IMR-90 (cell line): Measurements from ENCODE around the gene PPFIBP2. TPM values are rescaled to one million over a fixed set of nuclear protein-coding genes. Genes with fewer than 3 reads are reported as not detected.

ENCODE experiments used
- ATAC-seq: fragments of 200-7000 bp; cut with Tn5 transposase; 2 replicates; pipeline ENCODE4 v1.9.1; 2020; ENCODE audit warnings: low read depth, mild to moderate bottlenecking, moderate library complexity
- BruUV-seq: library from RNA; stranded (reverse); fragments of 400-500 nt; replicated peaks from 2 replicates; lab custom pipeline; 2021; lab: Mats Ljungman, UMichigan
- CTCF ChIA-PET: fragments of 300-600 bp; formaldehyde crosslinking; extraction: SDS; loops from one replicate; lab custom pipeline; 2021; ENCODE audit warnings: antibody characterized with exemption; lab: Yijun Ruan, JAX
- POLR2A ChIA-PET: fragments of 300-600 bp; sonication (Branson Sonifier 250); formaldehyde crosslinking; loops from one replicate; lab custom pipeline; 2022; ENCODE audit warnings: antibody characterized with exemption; ENCODE audit not compliant: unreplicated experiment; lab: Charles Lee
- DNase-seq: peaks from one replicate; pipeline ENCODE4 v3.0.0; 2013
- H2AFZ ChIP-seq: replicated peaks from 2 replicates; pipeline ENCODE3; 2013; ENCODE audit warnings: low read length, mild to moderate bottlenecking; ENCODE audit not compliant: poor library complexity
- H2AK5ac ChIP-seq: 2 replicates; pipeline ENCODE4 v1.6.1; 2013; ENCODE audit warnings: low read depth, low read length, inconsistent platforms
- H2AK9ac ChIP-seq: replicated peaks from 2 replicates; pipeline ENCODE3; 2013; ENCODE audit warnings: mild to moderate bottlenecking, low read depth, low read length, moderate library complexity; ENCODE audit not compliant: poor library complexity
- H2BK120ac ChIP-seq: 2 replicates; pipeline ENCODE4 v1.6.1; 2013; ENCODE audit warnings: low read depth, low read length, inconsistent platforms
- H2BK15ac ChIP-seq: 3 replicates; pipeline ENCODE4 v1.6.1; 2013; ENCODE audit warnings: low read depth, low read length, inconsistent platforms
- H2BK20ac ChIP-seq: 2 replicates; pipeline ENCODE4 v1.6.1; 2013; ENCODE audit warnings: low read depth, mild to moderate bottlenecking, inconsistent platforms, low read length, moderate library complexity
- H2BK5ac ChIP-seq: 2 replicates; pipeline ENCODE4 v1.6.1; 2013; ENCODE audit warnings: mild to moderate bottlenecking, low read depth, low read length, inconsistent platforms; ENCODE audit not compliant: poor library complexity, severe bottlenecking
- H3K14ac ChIP-seq: replicated peaks from 2 replicates; pipeline ENCODE4 v1.6.1; 2013; ENCODE audit warnings: low read depth, low read length, inconsistent platforms
- H3K18ac ChIP-seq: 2 replicates; pipeline ENCODE4 v1.6.1; 2013; ENCODE audit warnings: low read depth, low read length, control low read depth
- H3K23ac ChIP-seq: 2 replicates; pipeline ENCODE4 v1.6.1; 2013; ENCODE audit warnings: low read depth, low read length, inconsistent platforms
- H3K27ac ChIP-seq: 2 replicates; pipeline ENCODE4 v1.5.1; 2013; ENCODE audit warnings: mild to moderate bottlenecking, control low read depth, low read length; ENCODE audit not compliant: insufficient read depth
- H3K27me3 ChIP-seq: 2 replicates; pipeline ENCODE4 v1.6.1; 2013; ENCODE audit warnings: low read length; ENCODE audit not compliant: control insufficient read depth, insufficient read depth
- H3K36me3 ChIP-seq: 2 replicates; pipeline ENCODE4 v1.6.1; 2013; ENCODE audit warnings: low read length, mixed read lengths; ENCODE audit not compliant: control insufficient read depth, insufficient read depth
- H3K4ac ChIP-seq: 2 replicates; pipeline ENCODE4 v1.6.1; 2013; ENCODE audit warnings: low read depth, low read length, inconsistent platforms
- H3K4me1 ChIP-seq: 2 replicates; pipeline ENCODE4 v1.6.1; 2013; ENCODE audit warnings: low read length, mixed read lengths; ENCODE audit not compliant: control insufficient read depth, insufficient read depth
- H3K4me2 ChIP-seq: 2 replicates; pipeline ENCODE4 v1.6.1; 2013; ENCODE audit warnings: low read depth, mild to moderate bottlenecking, control low read depth, low read length, moderate library complexity
- H3K4me3 ChIP-seq: 2 replicates; pipeline ENCODE4 v1.5.1; 2013; ENCODE audit warnings: low read depth, mild to moderate bottlenecking, control low read depth, low read length, moderate library complexity; ENCODE audit not compliant: insufficient read depth
- H3K56ac ChIP-seq: 2 replicates; pipeline ENCODE4 v1.6.1; 2013; ENCODE audit warnings: low read length, inconsistent platforms; ENCODE audit not compliant: insufficient read depth; ENCODE audit errors: extremely low read depth
- H3K79me1 ChIP-seq, 2 experiments: 2 replicates each; pipeline ENCODE4 v1.6.1; 2013; ENCODE audit warnings: low read length in 2 of 2, inconsistent platforms in 1 of 2, low read depth in 1 of 2
- H3K9ac ChIP-seq: 2 replicates; pipeline ENCODE4 v1.6.1; 2013; ENCODE audit warnings: low read depth, low read length, control low read depth
- H3K9me1 ChIP-seq: 2 replicates; pipeline ENCODE4 v1.6.1; 2013; ENCODE audit warnings: low read length, inconsistent platforms; ENCODE audit not compliant: insufficient read depth
- H3K9me3 ChIP-seq: 2 replicates; pipeline ENCODE4 v1.6.1; 2013; ENCODE audit warnings: low read length; ENCODE audit not compliant: control insufficient read depth, insufficient read depth
- H4K20me1 ChIP-seq: 2 replicates; pipeline ENCODE4 v1.6.1; 2013; ENCODE audit warnings: low read length, inconsistent platforms; ENCODE audit not compliant: insufficient read depth
- H4K5ac ChIP-seq: 2 replicates; pipeline ENCODE4 v1.6.1; 2013; ENCODE audit warnings: mild to moderate bottlenecking, low read depth, low read length, control low read depth
- H4K8ac ChIP-seq, 2 experiments: 2 replicates each; pipeline ENCODE4 v1.6.1; 2013; ENCODE audit warnings: low read depth in 2 of 2, low read length in 2 of 2, control low read depth in 1 of 2, inconsistent platforms in 1 of 2
- H4K91ac ChIP-seq: 2 replicates; pipeline ENCODE4 v1.6.1; 2013; ENCODE audit warnings: low read depth, low read length, inconsistent platforms; ENCODE audit not compliant: insufficient read depth
- BHLHE40 ChIP-seq: fragments of 150-350 bp; IDR thresholded peaks from 2 replicates; pipeline ENCODE4 v1.6.1; 2016; ENCODE audit warnings: mild to moderate bottlenecking, low read depth, low read length
- CEBPB ChIP-seq: IDR thresholded peaks from 2 replicates; pipeline ENCODE4 v1.6.1; 2012; ENCODE audit warnings: low read depth, low read length, improper control_type of control experiment
- CHD1 ChIP-seq: IDR thresholded peaks from 2 replicates; pipeline ENCODE4 v1.6.1; 2012; ENCODE audit warnings: low read depth, low read length, improper control_type of control experiment
- CTCF ChIP-seq: conservative IDR thresholded peaks from 2 replicates; pipeline ENCODE4 v1.5.1; 2012; ENCODE audit warnings: mild to moderate bottlenecking, low read depth, low read length, improper control_type of control experiment
- ELK1 ChIP-seq: fragments of 150-350 bp; IDR thresholded peaks from 2 replicates; pipeline ENCODE4 v1.6.1; 2016; ENCODE audit warnings: low read depth, mild to moderate bottlenecking, low read length, moderate library complexity, borderline replicate concordance
- FOS ChIP-seq: fragments of 150-350 bp; IDR thresholded peaks from 2 replicates; pipeline ENCODE4 v1.6.1; 2016; ENCODE audit warnings: low read depth, low read length
- MAFK ChIP-seq: IDR thresholded peaks from 2 replicates; pipeline ENCODE4 v1.6.1; 2012; ENCODE audit warnings: low read depth, low read length, improper control_type of control experiment
- MAZ ChIP-seq: IDR thresholded peaks from 2 replicates; pipeline ENCODE4 v1.6.1; 2012; ENCODE audit warnings: low read depth, mild to moderate bottlenecking, low read length, improper control_type of control experiment, moderate library complexity, borderline replicate concordance
- MXI1 ChIP-seq: IDR thresholded peaks from 2 replicates; pipeline ENCODE4 v1.6.1; 2012; ENCODE audit warnings: low read depth, mild to moderate bottlenecking, low read length, moderate library complexity, borderline replicate concordance
- NFE2L2 ChIP-seq: fragments of 150-350 bp; IDR thresholded peaks from 2 replicates; pipeline ENCODE4 v1.6.1; 2016; ENCODE audit warnings: low read depth, mild to moderate bottlenecking, low read length
- POLR2A ChIP-seq: IDR thresholded peaks from 2 replicates; pipeline ENCODE4 v1.6.1; 2012; ENCODE audit warnings: mild to moderate bottlenecking, low read depth, low read length
- RAD21 ChIP-seq: IDR thresholded peaks from 2 replicates; pipeline ENCODE4 v1.6.1; 2012; ENCODE audit warnings: low read length, improper control_type of control experiment
- RCOR1 ChIP-seq: IDR thresholded peaks from 2 replicates; pipeline ENCODE4 v1.6.1; 2012; ENCODE audit warnings: mild to moderate bottlenecking, low read length, improper control_type of control experiment; ENCODE audit not compliant: insufficient replicate concordance
- RFX5 ChIP-seq: IDR thresholded peaks from 2 replicates; pipeline ENCODE4 v1.8.0; 2012; ENCODE audit warnings: low read depth, mild to moderate bottlenecking, low read length, moderate library complexity
- SMC3 ChIP-seq: fragments of 150-350 bp; IDR thresholded peaks from 2 replicates; pipeline ENCODE4 v1.6.1; 2016; ENCODE audit warnings: low read depth, mild to moderate bottlenecking, antibody characterized with exemption, low read length, moderate library complexity
- WGBS, 2 experiments: methylation state at CpG; one replicate each; pipeline versions ENCODE4 v1.1.5 to v1.1.7; 2013; ENCODE audit warnings: missing lambda C conversion rate in 2 of 2; ENCODE audit not compliant: insufficient read length in 1 of 2; ENCODE audit errors: extremely low coverage in 2 of 2; 5-methylcytosine and 5-hydroxymethylcytosine counted together
- dilution Hi-C: fragments of 300-500 bp; cut with HindIII; formaldehyde crosslinking; loops from one replicate; pipeline ENCODE4 v1.14.3; 2018; ENCODE audit warnings: low sequenced_read_pairs; ENCODE audit not compliant: unreplicated experiment
- in situ Hi-C: fragments of 300-500 bp; cut with MboI; formaldehyde crosslinking; loops from 3 replicates; pipeline ENCODE4 v1.14.3; 2019; ENCODE audit warnings: low sequenced_read_pairs, inconsistent platforms, mixed read lengths
- intact Hi-C: fragments of 100-400 bp; cut with micrococcal nuclease; formaldehyde crosslinking; loops from 2 replicates; pipeline ENCODE4 v1.10.0; 2022
- polyA plus RNA-seq, 3 experiments: library from polyadenylated mRNA; depleted of rRNA; stranded (reverse); fragments of >200 nt; gene quantifications; 2 replicates each; pipeline ENCODE4 v1.2.3, GENCODE V29; 2012; ENCODE audit warnings: low replicate concordance in 1 of 3
- total RNA-seq: library from RNA; depleted of rRNA; stranded (reverse); fragments of >200 nt; gene quantifications from 2 replicates; pipeline ENCODE4 v1.2.3, GENCODE V29; 2012
- TF ChIP-seq, protein P1 (sequence below): fragments of 150-350 bp; IDR thresholded peaks from 2 replicates; pipeline ENCODE4 v1.6.1; 2017; ENCODE audit warnings: mild to moderate bottlenecking, antibody characterized with exemption, low read length, low read depth

Gene PPFIBP2
- total and polyA plus RNA-seq, 2 of the 4 experiments (the other 2 are of a cell fraction) = 6.0 to 11.8 TPM

DNA sequence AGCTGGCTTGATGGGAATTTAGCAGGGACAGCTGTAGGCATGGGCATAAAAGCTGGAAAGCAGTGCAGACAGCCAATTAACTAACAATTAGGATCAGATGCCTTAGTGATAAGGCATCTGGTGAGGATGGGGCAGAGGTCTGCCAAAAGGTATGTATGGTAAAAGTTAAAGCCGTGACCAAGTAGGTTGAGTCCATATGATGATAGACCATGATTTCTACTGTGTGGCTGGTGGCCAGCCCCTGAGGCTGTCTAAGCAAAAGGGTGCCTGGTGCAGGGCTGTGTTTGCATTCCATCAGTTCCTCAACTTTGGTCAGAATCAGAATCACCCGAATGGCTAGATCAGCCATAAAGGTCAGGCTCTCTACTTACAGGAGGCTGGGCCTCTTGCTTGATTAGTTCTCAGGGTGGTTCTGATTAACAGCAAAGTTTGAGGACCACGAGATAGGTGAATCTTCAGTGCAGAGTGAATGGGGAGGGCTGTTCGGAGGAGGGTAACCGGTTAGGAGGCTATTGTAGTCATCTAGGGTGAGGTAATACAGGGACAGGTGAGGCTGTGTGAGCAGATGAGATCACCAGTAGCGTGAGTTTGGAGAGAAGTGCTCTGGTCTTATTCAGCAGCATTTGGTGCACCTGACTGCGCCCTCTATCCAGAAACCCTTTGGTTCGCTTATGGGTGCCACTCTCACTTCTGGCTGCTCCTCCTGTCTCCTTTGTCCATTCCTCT lies 27.2 kb downstream of the PPFIBP2 start:
- no peak overlapping the region for H3K56ac ChIP-seq
- no peak overlapping the region for H3K4me2 ChIP-seq
- H4K20me1 ChIP-seq = no peaks in the 10 kb centered on the region
- H3K23ac ChIP-seq = no peak overlapping the region
- BruUV-seq = no TSS peak
- in situ Hi-C loops = no loop called here
- CTCF ChIA-PET = no interaction called here
- H2BK5ac ChIP-seq = no peak overlapping the region
- no peak overlapping the region for H2AFZ ChIP-seq
- intact Hi-C loops = no loop called here
- no peak overlapping the region for H3K27ac ChIP-seq
- no peak overlapping the region for H4K91ac ChIP-seq
- TF ChIP-seq CHD1 = no peak
- no peak for TF ChIP-seq FOS
- TF ChIP-seq SMC3 = no peak
- no peak for TF ChIP-seq RCOR1
- TF ChIP-seq, protein P1, sequence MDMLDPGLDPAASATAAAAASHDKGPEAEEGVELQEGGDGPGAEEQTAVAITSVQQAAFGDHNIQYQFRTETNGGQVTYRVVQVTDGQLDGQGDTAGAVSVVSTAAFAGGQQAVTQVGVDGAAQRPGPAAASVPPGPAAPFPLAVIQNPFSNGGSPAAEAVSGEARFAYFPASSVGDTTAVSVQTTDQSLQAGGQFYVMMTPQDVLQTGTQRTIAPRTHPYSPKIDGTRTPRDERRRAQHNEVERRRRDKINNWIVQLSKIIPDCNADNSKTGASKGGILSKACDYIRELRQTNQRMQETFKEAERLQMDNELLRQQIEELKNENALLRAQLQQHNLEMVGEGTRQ = no peak
- no peak for TF ChIP-seq MAFK
- TF ChIP-seq RAD21 = no peak
- TF ChIP-seq POLR2A = no peak
- TF ChIP-seq MAZ = no peak
- TF ChIP-seq RFX5 = no peak
- TF ChIP-seq CTCF = no peak
- TF ChIP-seq BHLHE40 = no peak
- TF ChIP-seq CEBPB = no peak
- no peak for TF ChIP-seq MXI1
- TF ChIP-seq NFE2L2 = no peak
- no peak for TF ChIP-seq ELK1
- dilution Hi-C loops = no loop called here
- no peaks in the 10 kb centered on the region for H3K79me1 ChIP-seq
- no peak overlapping the region for H3K9ac ChIP-seq
- H4K8ac ChIP-seq = no peak overlapping the region
- H2BK120ac ChIP-seq = no peak overlapping the region
- peaks cover 6% of the 10 kb centered on the region; the same call in 1 of the 2 replicates for H3K27me3 ChIP-seq
- H3K4ac ChIP-seq = no peak overlapping the region
- no peak overlapping the region for H3K4me3 ChIP-seq
- 36% methylated on average over 2 of the region's 8 CpGs; no CpG with 5 or more reads in 1 of the 2 experiments for WGBS, 2 experiments
- H3K9me3 ChIP-seq = no peaks in the 10 kb centered on the region
- no peak overlapping the region for H2AK9ac ChIP-seq
- POLR2A ChIA-PET = no interaction called here
- H2BK20ac ChIP-seq = no peak overlapping the region
- no peak overlapping the region for H2BK15ac ChIP-seq
- no peak overlapping the region for H3K18ac ChIP-seq
- DNase-seq (no peak), ATAC-seq (no peak)
- no peaks in the 10 kb centered on the region for H3K4me1 ChIP-seq
- no peak overlapping the region for H2AK5ac ChIP-seq
- H3K14ac ChIP-seq = no peak overlapping the region
- H4K5ac ChIP-seq = no peak overlapping the region
- no peaks in the 10 kb centered on the region; the same call in 1 of the 2 replicates for H3K9me1 ChIP-seq
- no peaks in the 10 kb centered on the region for H3K36me3 ChIP-seq
